IMR-90 (cell line): ENCODE data around the gene SCIN. TPM values are rescaled to one million over a fixed set of nuclear protein-coding genes. Genes with fewer than 3 reads are reported as not detected.

ENCODE experiments used
- ATAC-seq: fragments of 200-7000 bp; cut with Tn5 transposase; 2 replicates; pipeline ENCODE4 v1.9.1; 2020; ENCODE audit warnings: low read depth, mild to moderate bottlenecking, moderate library complexity
- BruUV-seq: library from RNA; stranded (reverse); fragments of 400-500 nt; replicated peaks from 2 replicates; lab custom pipeline; 2021; lab: Mats Ljungman, UMichigan
- CTCF ChIA-PET: fragments of 300-600 bp; formaldehyde crosslinking; extraction: SDS; loops from one replicate; lab custom pipeline; 2021; ENCODE audit warnings: antibody characterized with exemption; lab: Yijun Ruan, JAX
- POLR2A ChIA-PET: fragments of 300-600 bp; sonication (Branson Sonifier 250); formaldehyde crosslinking; loops from one replicate; lab custom pipeline; 2022; ENCODE audit warnings: antibody characterized with exemption; ENCODE audit not compliant: unreplicated experiment; lab: Charles Lee
- DNase-seq: peaks from one replicate; pipeline ENCODE4 v3.0.0; 2013
- H2AFZ ChIP-seq: replicated peaks from 2 replicates; pipeline ENCODE3; 2013; ENCODE audit warnings: low read length, mild to moderate bottlenecking; ENCODE audit not compliant: poor library complexity
- H2AK5ac ChIP-seq: 2 replicates; pipeline ENCODE4 v1.6.1; 2013; ENCODE audit warnings: low read depth, low read length, inconsistent platforms
- H2AK9ac ChIP-seq: replicated peaks from 2 replicates; pipeline ENCODE3; 2013; ENCODE audit warnings: mild to moderate bottlenecking, low read depth, low read length, moderate library complexity; ENCODE audit not compliant: poor library complexity
- H2BK120ac ChIP-seq: 2 replicates; pipeline ENCODE4 v1.6.1; 2013; ENCODE audit warnings: low read depth, low read length, inconsistent platforms
- H2BK15ac ChIP-seq: 3 replicates; pipeline ENCODE4 v1.6.1; 2013; ENCODE audit warnings: low read depth, low read length, inconsistent platforms
- H2BK20ac ChIP-seq: 2 replicates; pipeline ENCODE4 v1.6.1; 2013; ENCODE audit warnings: low read depth, mild to moderate bottlenecking, inconsistent platforms, low read length, moderate library complexity
- H2BK5ac ChIP-seq: 2 replicates; pipeline ENCODE4 v1.6.1; 2013; ENCODE audit warnings: mild to moderate bottlenecking, low read depth, low read length, inconsistent platforms; ENCODE audit not compliant: poor library complexity, severe bottlenecking
- H3K14ac ChIP-seq: replicated peaks from 2 replicates; pipeline ENCODE4 v1.6.1; 2013; ENCODE audit warnings: low read depth, low read length, inconsistent platforms
- H3K18ac ChIP-seq: 2 replicates; pipeline ENCODE4 v1.6.1; 2013; ENCODE audit warnings: low read depth, low read length, control low read depth
- H3K23ac ChIP-seq: 2 replicates; pipeline ENCODE4 v1.6.1; 2013; ENCODE audit warnings: low read depth, low read length, inconsistent platforms
- H3K27ac ChIP-seq: 2 replicates; pipeline ENCODE4 v1.5.1; 2013; ENCODE audit warnings: mild to moderate bottlenecking, control low read depth, low read length; ENCODE audit not compliant: insufficient read depth
- H3K27me3 ChIP-seq: 2 replicates; pipeline ENCODE4 v1.6.1; 2013; ENCODE audit warnings: low read length; ENCODE audit not compliant: control insufficient read depth, insufficient read depth
- H3K36me3 ChIP-seq: 2 replicates; pipeline ENCODE4 v1.6.1; 2013; ENCODE audit warnings: low read length, mixed read lengths; ENCODE audit not compliant: control insufficient read depth, insufficient read depth
- H3K4ac ChIP-seq: 2 replicates; pipeline ENCODE4 v1.6.1; 2013; ENCODE audit warnings: low read depth, low read length, inconsistent platforms
- H3K4me1 ChIP-seq: 2 replicates; pipeline ENCODE4 v1.6.1; 2013; ENCODE audit warnings: low read length, mixed read lengths; ENCODE audit not compliant: control insufficient read depth, insufficient read depth
- H3K4me2 ChIP-seq: 2 replicates; pipeline ENCODE4 v1.6.1; 2013; ENCODE audit warnings: low read depth, mild to moderate bottlenecking, control low read depth, low read length, moderate library complexity
- H3K4me3 ChIP-seq: 2 replicates; pipeline ENCODE4 v1.5.1; 2013; ENCODE audit warnings: low read depth, mild to moderate bottlenecking, control low read depth, low read length, moderate library complexity; ENCODE audit not compliant: insufficient read depth
- H3K56ac ChIP-seq: 2 replicates; pipeline ENCODE4 v1.6.1; 2013; ENCODE audit warnings: low read length, inconsistent platforms; ENCODE audit not compliant: insufficient read depth; ENCODE audit errors: extremely low read depth
- H3K79me1 ChIP-seq, 2 experiments: 2 replicates each; pipeline ENCODE4 v1.6.1; 2013; ENCODE audit warnings: low read length in 2 of 2, inconsistent platforms in 1 of 2, low read depth in 1 of 2
- H3K9ac ChIP-seq: 2 replicates; pipeline ENCODE4 v1.6.1; 2013; ENCODE audit warnings: low read depth, low read length, control low read depth
- H3K9me1 ChIP-seq: 2 replicates; pipeline ENCODE4 v1.6.1; 2013; ENCODE audit warnings: low read length, inconsistent platforms; ENCODE audit not compliant: insufficient read depth
- H3K9me3 ChIP-seq: 2 replicates; pipeline ENCODE4 v1.6.1; 2013; ENCODE audit warnings: low read length; ENCODE audit not compliant: control insufficient read depth, insufficient read depth
- H4K20me1 ChIP-seq: 2 replicates; pipeline ENCODE4 v1.6.1; 2013; ENCODE audit warnings: low read length, inconsistent platforms; ENCODE audit not compliant: insufficient read depth
- H4K5ac ChIP-seq: 2 replicates; pipeline ENCODE4 v1.6.1; 2013; ENCODE audit warnings: mild to moderate bottlenecking, low read depth, low read length, control low read depth
- H4K8ac ChIP-seq, 2 experiments: 2 replicates each; pipeline ENCODE4 v1.6.1; 2013; ENCODE audit warnings: low read depth in 2 of 2, low read length in 2 of 2, control low read depth in 1 of 2, inconsistent platforms in 1 of 2
- H4K91ac ChIP-seq: 2 replicates; pipeline ENCODE4 v1.6.1; 2013; ENCODE audit warnings: low read depth, low read length, inconsistent platforms; ENCODE audit not compliant: insufficient read depth
- CEBPB ChIP-seq: IDR thresholded peaks from 2 replicates; pipeline ENCODE4 v1.6.1; 2012; ENCODE audit warnings: low read depth, low read length, improper control_type of control experiment
- FOS ChIP-seq: fragments of 150-350 bp; IDR thresholded peaks from 2 replicates; pipeline ENCODE4 v1.6.1; 2016; ENCODE audit warnings: low read depth, low read length
- MAZ ChIP-seq: IDR thresholded peaks from 2 replicates; pipeline ENCODE4 v1.6.1; 2012; ENCODE audit warnings: low read depth, mild to moderate bottlenecking, low read length, improper control_type of control experiment, moderate library complexity, borderline replicate concordance
- NFE2L2 ChIP-seq: fragments of 150-350 bp; IDR thresholded peaks from 2 replicates; pipeline ENCODE4 v1.6.1; 2016; ENCODE audit warnings: low read depth, mild to moderate bottlenecking, low read length
- POLR2A ChIP-seq: IDR thresholded peaks from 2 replicates; pipeline ENCODE4 v1.6.1; 2012; ENCODE audit warnings: mild to moderate bottlenecking, low read depth, low read length
- RAD21 ChIP-seq: IDR thresholded peaks from 2 replicates; pipeline ENCODE4 v1.6.1; 2012; ENCODE audit warnings: low read length, improper control_type of control experiment
- SMC3 ChIP-seq: fragments of 150-350 bp; IDR thresholded peaks from 2 replicates; pipeline ENCODE4 v1.6.1; 2016; ENCODE audit warnings: low read depth, mild to moderate bottlenecking, antibody characterized with exemption, low read length, moderate library complexity
- WGBS, 2 experiments: methylation state at CpG; one replicate each; pipeline versions ENCODE4 v1.1.5 to v1.1.7; 2013; ENCODE audit warnings: missing lambda C conversion rate in 2 of 2; ENCODE audit not compliant: insufficient read length in 1 of 2; ENCODE audit errors: extremely low coverage in 2 of 2; 5-methylcytosine and 5-hydroxymethylcytosine counted together
- dilution Hi-C: fragments of 300-500 bp; cut with HindIII; formaldehyde crosslinking; loops from one replicate; pipeline ENCODE4 v1.14.3; 2018; ENCODE audit warnings: low sequenced_read_pairs; ENCODE audit not compliant: unreplicated experiment
- in situ Hi-C: fragments of 300-500 bp; cut with MboI; formaldehyde crosslinking; loops from 3 replicates; pipeline ENCODE4 v1.14.3; 2019; ENCODE audit warnings: low sequenced_read_pairs, inconsistent platforms, mixed read lengths
- intact Hi-C: fragments of 100-400 bp; cut with micrococcal nuclease; formaldehyde crosslinking; loops from 2 replicates; pipeline ENCODE4 v1.10.0; 2022
- polyA plus RNA-seq, 3 experiments: library from polyadenylated mRNA; depleted of rRNA; stranded (reverse); fragments of >200 nt; gene quantifications; 2 replicates each; pipeline ENCODE4 v1.2.3, GENCODE V29; 2012; ENCODE audit warnings: low replicate concordance in 1 of 3
- total RNA-seq: library from RNA; depleted of rRNA; stranded (reverse); fragments of >200 nt; gene quantifications from 2 replicates; pipeline ENCODE4 v1.2.3, GENCODE V29; 2012
- TF ChIP-seq, protein P1 (sequence below): conservative IDR thresholded peaks from 2 replicates; pipeline ENCODE4 v1.5.1; 2012; ENCODE audit warnings: mild to moderate bottlenecking, low read depth, low read length, improper control_type of control experiment
- TF ChIP-seq, protein P2 (sequence below): fragments of 150-350 bp; IDR thresholded peaks from 2 replicates; pipeline ENCODE4 v1.6.1; 2017; ENCODE audit warnings: mild to moderate bottlenecking, antibody characterized with exemption, low read length, low read depth

The SCIN gene
- total and polyA plus RNA-seq, 2 of the 4 experiments (the other 2 are of a cell fraction) = under 0.01 to 0.05 TPM

DNA sequence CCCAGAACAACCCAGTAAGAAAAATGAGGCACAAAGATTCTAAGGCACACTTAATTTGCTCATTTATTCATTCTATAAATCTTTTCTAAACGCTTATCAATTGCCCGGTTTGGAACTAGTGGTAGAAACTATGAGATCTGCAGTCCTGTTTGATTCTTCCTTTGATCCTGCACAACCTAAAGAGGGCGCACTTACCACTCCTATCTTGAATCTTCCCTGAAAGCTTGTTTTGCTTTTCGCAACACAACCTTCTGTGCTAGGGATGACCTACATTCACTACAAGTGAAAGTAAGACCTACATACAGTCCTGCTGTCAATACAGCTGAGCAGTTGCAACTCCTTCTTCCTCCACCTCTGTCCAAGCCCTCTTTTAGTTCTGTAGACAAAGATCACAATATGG lies 104.3 kb downstream of the SCIN start:
- H2AFZ ChIP-seq = no peak overlapping the region
- H4K8ac ChIP-seq = no peak overlapping the region
- no peak overlapping the region for H2BK120ac ChIP-seq
- peaks cover 2% of the 10 kb centered on the region; the same call in 1 of the 2 replicates for H3K9me3 ChIP-seq
- no peak overlapping the region for H3K18ac ChIP-seq
- ATAC-seq (peak; percentile 66), DNase-seq (peak; percentile 61)
- no peak overlapping the region for H3K4me3 ChIP-seq
- H3K9ac ChIP-seq = no peak overlapping the region
- dilution Hi-C loops (no loop called here), intact Hi-C loops (no loop called here), in situ Hi-C loops (loop anchor here (25.0 kb wide), 2 partner anchors 437 to 1312 kb away; partner anchors contain the start of gene ETV1)
- no peaks in the 10 kb centered on the region for H3K79me1 ChIP-seq
- H2AK5ac ChIP-seq = no peak overlapping the region
- no peak overlapping the region for H3K27ac ChIP-seq
- no peak overlapping the region for H4K91ac ChIP-seq
- ChIA-PET CTCF (interaction anchor here (0.6 to 1.1 kb wide), 2 partner anchors 11 to 20 kb away, joined by 3 read pairs; no protein-coding TSS in a partner anchor), POLR2A (no interaction called here)
- WGBS, 2 experiments = no CpG with 5 or more reads among the region's 4 CpGs
- H3K4ac ChIP-seq = no peak overlapping the region
- no peak overlapping the region for H3K56ac ChIP-seq
- H4K20me1 ChIP-seq = no peaks in the 10 kb centered on the region
- no peaks in the 10 kb centered on the region for H3K36me3 ChIP-seq
- no peak overlapping the region for H3K4me2 ChIP-seq
- no TSS peak for BruUV-seq
- TF ChIP-seq, protein P1, sequence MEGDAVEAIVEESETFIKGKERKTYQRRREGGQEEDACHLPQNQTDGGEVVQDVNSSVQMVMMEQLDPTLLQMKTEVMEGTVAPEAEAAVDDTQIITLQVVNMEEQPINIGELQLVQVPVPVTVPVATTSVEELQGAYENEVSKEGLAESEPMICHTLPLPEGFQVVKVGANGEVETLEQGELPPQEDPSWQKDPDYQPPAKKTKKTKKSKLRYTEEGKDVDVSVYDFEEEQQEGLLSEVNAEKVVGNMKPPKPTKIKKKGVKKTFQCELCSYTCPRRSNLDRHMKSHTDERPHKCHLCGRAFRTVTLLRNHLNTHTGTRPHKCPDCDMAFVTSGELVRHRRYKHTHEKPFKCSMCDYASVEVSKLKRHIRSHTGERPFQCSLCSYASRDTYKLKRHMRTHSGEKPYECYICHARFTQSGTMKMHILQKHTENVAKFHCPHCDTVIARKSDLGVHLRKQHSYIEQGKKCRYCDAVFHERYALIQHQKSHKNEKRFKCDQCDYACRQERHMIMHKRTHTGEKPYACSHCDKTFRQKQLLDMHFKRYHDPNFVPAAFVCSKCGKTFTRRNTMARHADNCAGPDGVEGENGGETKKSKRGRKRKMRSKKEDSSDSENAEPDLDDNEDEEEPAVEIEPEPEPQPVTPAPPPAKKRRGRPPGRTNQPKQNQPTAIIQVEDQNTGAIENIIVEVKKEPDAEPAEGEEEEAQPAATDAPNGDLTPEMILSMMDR = peak; percentile 54
- peak; percentile 48; the same call in 1 of the 2 replicates for TF ChIP-seq CEBPB
- TF ChIP-seq POLR2A = no peak
- TF ChIP-seq FOS = no peak
- no peak for TF ChIP-seq MAZ
- peak; percentile 15; the same call in 1 of the 2 replicates for TF ChIP-seq SMC3
- TF ChIP-seq, protein P2, sequence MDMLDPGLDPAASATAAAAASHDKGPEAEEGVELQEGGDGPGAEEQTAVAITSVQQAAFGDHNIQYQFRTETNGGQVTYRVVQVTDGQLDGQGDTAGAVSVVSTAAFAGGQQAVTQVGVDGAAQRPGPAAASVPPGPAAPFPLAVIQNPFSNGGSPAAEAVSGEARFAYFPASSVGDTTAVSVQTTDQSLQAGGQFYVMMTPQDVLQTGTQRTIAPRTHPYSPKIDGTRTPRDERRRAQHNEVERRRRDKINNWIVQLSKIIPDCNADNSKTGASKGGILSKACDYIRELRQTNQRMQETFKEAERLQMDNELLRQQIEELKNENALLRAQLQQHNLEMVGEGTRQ = no peak
- TF ChIP-seq NFE2L2 = no peak
- TF ChIP-seq RAD21 = peak; percentile 47
- no peak overlapping the region for H2AK9ac ChIP-seq
- H4K5ac ChIP-seq = no peak overlapping the region
- peaks cover 3% of the 10 kb centered on the region; the same call in 1 of the 2 replicates for H3K9me1 ChIP-seq
- H2BK5ac ChIP-seq = no peak overlapping the region
- peaks cover 4% of the 10 kb centered on the region for H3K4me1 ChIP-seq
- H2BK20ac ChIP-seq = no peak overlapping the region
- H3K14ac ChIP-seq = 0 out of 2 replicates have a peak overlapping the region, but pooled peaks have one; percentile 58
- H3K23ac ChIP-seq = no peak overlapping the region
- H3K27me3 ChIP-seq = no peaks in the 10 kb centered on the region
- no peak overlapping the region for H2BK15ac ChIP-seq
